H1 (cell line): ENCODE measurements around the gene DNAH8. TPM values are rescaled to one million over a fixed set of nuclear protein-coding genes. Genes with fewer than 3 reads are reported as not detected.

ENCODE experiments used
- FOSL1 ChIP-seq: IDR thresholded peaks from 2 replicates; pipeline ENCODE4 v1.6.1; 2011; ENCODE audit warnings: mild to moderate bottlenecking, low read depth, low read length, moderate library complexity; ENCODE audit not compliant: insufficient read depth
- TEAD4 ChIP-seq: IDR thresholded peaks from 2 replicates; pipeline ENCODE4 v1.6.1; 2012; ENCODE audit warnings: low read depth, low read length, inconsistent platforms, mixed read lengths
- polyA plus RNA-seq, 7 experiments: library from polyadenylated mRNA; depleted of rRNA in 3 of 7; stranded (reverse) in 5 of 7; unstranded in 2 of 7; fragments of >200 nt in 5 of 7; fragments of 200-250 nt in 2 of 7; gene quantifications; 1 replicate in 5 of 7; 2 replicates in 1 of 7; 4 replicates in 1 of 7; pipeline versions ENCODE4 v1.2.1 to v1.2.3, GENCODE V29; 2011 to 2013; ENCODE audit warnings: missing spikeins in 2 of 7, mixed read lengths in 2 of 7
- total RNA-seq: library from RNA; stranded (reverse); fragmentation: NEBNext Ultra II Directional; extraction: Animal tissue kit (Norgen Biotek cat#: 25700); gene quantifications from 2 replicates; pipeline ENCODE4 v1.2.1, GENCODE V29; 2021

DNAH8 gene
- total and polyA plus RNA-seq, 2 of the 8 experiments (the other 6 are each of a cell fraction or from before 2014, with no cell fraction given), result under 0.01 TPM; not detected in 1

DNA sequence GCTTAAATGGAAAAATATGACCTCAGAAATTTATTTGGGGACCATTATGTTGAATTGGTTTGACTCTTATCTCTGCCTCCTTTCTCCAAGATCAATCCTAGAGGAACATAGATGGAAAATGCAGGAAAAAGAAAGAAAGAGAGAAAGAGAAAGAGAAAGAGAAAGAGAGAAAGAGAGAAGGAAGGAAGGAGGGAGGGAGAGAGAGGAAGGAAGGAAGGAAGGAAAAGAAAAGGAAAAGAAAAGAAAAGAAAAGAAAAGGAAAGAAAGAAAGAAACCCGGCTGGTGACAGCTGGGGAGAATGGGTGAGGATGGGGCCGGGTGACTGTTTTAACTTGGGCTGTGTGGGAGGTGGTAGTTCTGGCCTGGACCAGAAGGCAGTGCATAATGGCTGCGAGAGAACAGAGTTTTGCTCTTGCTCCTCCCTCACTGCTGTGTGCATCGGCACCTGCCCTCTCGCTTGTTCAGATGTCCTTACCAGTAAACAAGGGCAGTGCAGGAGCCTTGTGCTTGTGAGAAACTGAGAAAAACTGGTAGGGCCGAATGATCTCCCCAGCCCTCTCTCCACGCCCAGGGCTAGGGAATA is 36.8 kb upstream of the DNAH8 start (continued):
- TF ChIP-seq TEAD4, result no peak
- no peak for TF ChIP-seq FOSL1
